AG09309 (cell line): ENCODE results near the gene AMDHD2.

Source experiments
- DNase-seq: peaks from one replicate; pipeline ENCODE4 v3.0.0-alpha.2; 2010; ENCODE audit warnings: low read depth
- H3K4me3 ChIP-seq: 2 replicates; pipeline ENCODE4 v1.5.1; 2011; ENCODE audit warnings: mild to moderate bottlenecking, low read depth, low read length, moderate library complexity; ENCODE audit not compliant: control insufficient read depth
- CTCF ChIP-seq: IDR thresholded peaks from 2 replicates; pipeline ENCODE4 v1.5.1; 2011; ENCODE audit warnings: mild to moderate bottlenecking, low read depth, low read length, inconsistent platforms; ENCODE audit not compliant: insufficient read depth, control insufficient read depth; ENCODE audit errors: missing control alignments

Gene AMDHD2

GRCh38 chr16:2520097-2520783 is at the start of gene AMDHD2:
Gene AMDHD2, plus strand, starts transcription at chr16:2520371. Its CDS starts 88 bp downstream, at chr16:2520459.
- H3K4me3 ChIP-seq: peak within 1 kb of the TSS; percentile 67
- no peak for TF ChIP-seq CTCF
- DNase-seq: no peak

- no peak overlapping the region for H3K4me3 ChIP-seq
- DNase-seq: no peak
- TF ChIP-seq CTCF: no peak
These were observed 49.6 kb upstream of the AMDHD2 start for GRCh38 chr16:2470603-2471015.

- DNase-seq: no peak
- TF ChIP-seq CTCF: no peak
- no peak within 1 kb of the TSS; the same call in none of the 2 replicates for H3K4me3 ChIP-seq
These were observed 49.0 kb upstream of the AMDHD2 start, which contains the start of gene NTN3 for GRCh38 chr16:2471016-2471652. Gene NTN3, plus strand, starts transcription at chr16:2471297. Its CDS starts 405 bp downstream, at chr16:2471702.

GRCh38 chr16:2471653-2472487 is 48.3 kb upstream of the AMDHD2 start:
- no peak for DNase-seq
- H3K4me3 ChIP-seq: no peak overlapping the region; the same call in none of the 2 replicates
- no peak for TF ChIP-seq CTCF

- no peak for TF ChIP-seq CTCF
- no peak overlapping the region for H3K4me3 ChIP-seq
- DNase-seq: no peak
These were observed 47.7 kb upstream of the AMDHD2 start for GRCh38 chr16:2472488-2472864.

GRCh38 chr16:2472885-2473445 is 47.2 kb upstream of the AMDHD2 start:
- TF ChIP-seq CTCF: no peak
- H3K4me3 ChIP-seq: no peak overlapping the region
- no peak for DNase-seq
